HG02610 (cell line): ENCODE results near the gene THAP4.

Source experiments
- ATAC-seq: cut with Tn5 transposase; IDR thresholded peaks from one replicate; pipeline ENCODE4 v1.9.1; 2021; ENCODE audit warnings: mild to moderate bottlenecking, moderate library complexity; ENCODE audit not compliant: unreplicated experiment

The THAP4 gene, protein sequence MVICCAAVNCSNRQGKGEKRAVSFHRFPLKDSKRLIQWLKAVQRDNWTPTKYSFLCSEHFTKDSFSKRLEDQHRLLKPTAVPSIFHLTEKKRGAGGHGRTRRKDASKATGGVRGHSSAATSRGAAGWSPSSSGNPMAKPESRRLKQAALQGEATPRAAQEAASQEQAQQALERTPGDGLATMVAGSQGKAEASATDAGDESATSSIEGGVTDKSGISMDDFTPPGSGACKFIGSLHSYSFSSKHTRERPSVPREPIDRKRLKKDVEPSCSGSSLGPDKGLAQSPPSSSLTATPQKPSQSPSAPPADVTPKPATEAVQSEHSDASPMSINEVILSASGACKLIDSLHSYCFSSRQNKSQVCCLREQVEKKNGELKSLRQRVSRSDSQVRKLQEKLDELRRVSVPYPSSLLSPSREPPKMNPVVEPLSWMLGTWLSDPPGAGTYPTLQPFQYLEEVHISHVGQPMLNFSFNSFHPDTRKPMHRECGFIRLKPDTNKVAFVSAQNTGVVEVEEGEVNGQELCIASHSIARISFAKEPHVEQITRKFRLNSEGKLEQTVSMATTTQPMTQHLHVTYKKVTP

DNA sequence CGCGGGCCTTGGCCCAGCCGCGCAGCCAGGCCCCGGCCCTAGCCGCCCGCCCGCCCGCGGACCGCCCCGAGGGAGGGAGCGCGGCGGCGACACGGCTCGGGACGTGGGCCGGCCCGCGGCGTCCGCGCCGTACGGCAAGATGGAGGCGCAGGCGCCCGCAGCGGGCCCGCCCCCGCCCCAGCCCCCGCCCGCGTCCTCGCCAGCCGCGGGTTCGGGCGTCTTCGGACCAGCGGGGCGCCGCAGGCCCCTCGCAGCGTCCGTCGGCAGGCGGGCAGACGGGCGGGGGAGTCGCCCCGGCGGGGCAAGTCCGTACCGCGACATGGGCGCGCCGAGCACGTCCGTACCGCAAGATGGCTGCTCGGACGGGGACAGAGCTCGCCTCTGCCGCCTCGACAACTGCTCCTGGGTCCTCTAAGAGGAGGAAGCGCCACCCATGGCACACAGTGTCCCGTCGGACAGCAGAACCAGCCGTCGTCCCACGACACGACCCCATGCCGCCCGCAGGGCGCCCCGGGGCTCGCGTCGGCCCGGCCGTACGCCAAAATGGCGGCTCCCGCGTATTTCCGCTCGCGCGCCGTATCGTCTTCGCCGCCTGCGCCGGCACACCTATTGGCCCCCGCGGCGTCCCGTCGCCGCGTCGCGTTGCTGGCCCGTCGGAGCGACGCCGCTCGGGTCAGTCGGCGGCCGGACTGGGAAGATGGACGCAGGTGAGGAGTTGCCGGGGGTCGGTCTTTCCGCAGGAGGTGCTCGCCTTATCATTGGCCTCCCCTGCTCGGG is at the start of gene THAP4, which contains the start of gene ATG4B:
Gene THAP4, minus strand, starts transcription at position 141 of the 777 bp plus-strand sequence. CDS start 141 bp downstream, outside the sequence.
Gene ATG4B, plus strand, starts transcription at position 676 of the 777 bp plus-strand sequence. Its CDS starts 22 bp downstream, at position 698.
- peak; percentile 57 for ATAC-seq

DNA sequence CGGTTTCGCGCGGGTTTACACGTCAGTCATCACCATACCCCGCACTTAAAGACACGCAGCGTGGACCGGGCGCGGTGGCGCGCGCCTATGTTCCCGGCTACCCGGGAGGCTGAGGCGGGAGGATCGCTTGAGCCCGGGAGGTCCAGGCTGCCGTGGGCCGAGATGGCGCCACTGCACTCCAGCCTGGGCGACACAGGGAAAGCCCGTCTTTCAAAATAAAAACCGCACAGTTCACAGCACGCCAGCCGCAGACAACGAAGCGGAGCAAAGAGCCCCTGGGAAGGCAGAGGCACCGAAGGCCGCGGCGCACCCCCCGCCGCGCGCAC is 49.3 kb upstream of the THAP4 start:
- peak; percentile 10 for ATAC-seq

DNA sequence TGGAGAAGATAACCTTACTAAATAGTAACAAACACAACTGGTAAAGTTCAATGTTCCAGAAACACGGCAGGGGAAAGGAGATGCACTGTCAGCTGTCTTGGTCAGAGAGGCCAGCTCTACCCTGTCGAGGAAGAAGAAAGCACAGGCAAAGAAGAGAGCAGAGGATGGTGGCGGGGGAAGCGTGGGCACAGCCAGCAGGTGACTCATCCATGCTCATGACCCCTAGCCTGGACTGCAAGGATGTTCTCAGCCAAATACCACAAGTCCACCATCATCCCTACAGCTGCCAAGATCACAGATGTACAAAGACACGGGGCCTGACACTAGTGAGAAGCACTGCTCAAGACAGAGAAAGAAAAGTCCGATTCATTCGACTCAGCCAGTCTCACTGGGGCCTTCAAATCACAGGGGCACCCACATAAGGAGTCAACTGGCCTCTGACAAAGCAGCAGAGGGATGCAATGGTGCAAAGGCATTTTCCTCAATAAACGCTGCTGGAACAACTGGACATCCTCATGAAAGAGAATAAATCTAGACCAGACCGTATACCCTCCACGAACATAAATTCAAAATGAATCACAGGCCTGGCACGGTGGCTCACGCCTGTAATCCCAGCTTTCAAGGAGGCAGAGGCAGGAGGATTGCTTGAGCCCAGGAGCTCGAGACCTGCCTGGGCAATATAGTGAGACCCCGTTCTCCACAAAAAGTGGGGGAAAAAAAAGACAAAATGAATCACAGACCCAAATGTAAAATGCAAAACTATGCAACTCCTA is 44.1 kb upstream of the THAP4 start:
- no peak for ATAC-seq

DNA sequence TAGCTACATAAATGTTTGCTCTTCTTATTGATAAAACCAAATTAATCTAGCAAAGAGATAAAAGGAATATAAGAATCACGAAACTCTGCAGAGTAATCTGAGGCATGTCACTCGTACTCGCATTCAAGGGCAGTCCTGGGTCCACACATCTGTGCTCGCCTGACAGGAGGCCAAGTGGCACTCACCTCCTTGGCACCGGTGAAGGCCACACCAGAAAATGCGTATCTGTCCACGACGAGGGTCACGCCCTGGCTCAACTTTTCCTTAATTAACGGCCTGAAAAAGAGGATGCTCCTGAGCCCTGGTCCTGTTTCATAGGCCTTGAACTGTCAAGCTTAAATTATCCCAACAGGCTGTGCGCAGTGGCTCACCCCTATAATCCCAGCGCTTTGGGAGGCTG is 43.1 kb upstream of the THAP4 start:
- no peak for ATAC-seq

DNA sequence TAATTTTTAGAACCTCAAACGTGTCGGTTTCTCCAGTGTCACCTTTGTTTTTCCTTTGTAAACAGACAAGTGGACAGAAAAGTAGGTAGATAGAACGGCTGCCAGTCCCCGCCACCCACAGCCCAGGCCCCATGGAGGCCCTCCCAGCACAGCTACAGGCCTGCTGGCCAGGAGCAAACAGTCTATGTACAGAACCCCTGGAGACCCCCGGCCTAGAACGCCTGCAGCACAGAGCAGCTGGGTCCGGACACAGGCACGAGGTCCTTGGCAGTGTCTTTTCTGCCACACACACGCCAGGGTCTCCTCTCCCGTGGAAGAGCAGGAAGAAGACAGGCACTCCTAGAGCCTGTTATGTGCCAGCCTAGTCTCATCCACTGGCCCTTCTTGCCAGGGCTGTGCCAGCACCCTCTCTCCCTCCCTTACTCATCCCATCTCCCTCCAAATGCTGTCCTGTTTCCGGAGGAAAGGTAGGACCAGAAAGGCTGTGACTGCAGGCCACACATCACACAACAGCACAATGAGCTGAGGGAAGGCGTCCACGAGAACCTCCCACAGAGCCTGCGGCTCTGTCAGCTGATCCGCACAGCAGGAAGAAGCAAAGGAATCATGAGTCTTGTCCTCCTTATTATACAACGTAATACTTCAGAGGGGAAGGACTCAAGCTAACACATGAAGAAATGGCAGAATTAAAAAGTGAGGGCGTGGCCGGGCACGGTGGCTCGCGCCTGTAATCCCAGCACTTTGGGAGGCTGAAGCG is 42.0 kb upstream of the THAP4 start:
- no peak for ATAC-seq

DNA sequence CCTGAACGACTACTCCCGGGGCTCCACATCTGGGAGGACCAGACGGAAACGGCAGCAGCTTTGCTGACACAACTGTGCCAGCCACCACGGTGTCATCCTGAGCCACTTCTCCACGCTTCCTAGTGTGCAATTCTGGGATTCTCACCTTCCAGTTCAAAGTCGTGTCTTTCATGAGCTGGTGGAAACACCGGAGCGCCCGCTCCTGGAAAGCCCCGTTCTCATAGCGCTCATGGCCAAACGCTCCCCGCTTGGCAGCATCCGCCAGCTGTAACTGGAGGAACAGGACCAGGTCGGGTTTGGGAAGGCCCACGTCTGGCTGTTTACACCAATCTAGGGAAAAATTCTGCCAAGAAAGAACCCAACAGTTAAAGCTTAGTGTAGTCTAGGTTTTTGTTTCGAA is 41.3 kb upstream of the THAP4 start:
- ATAC-seq, result no peak

DNA sequence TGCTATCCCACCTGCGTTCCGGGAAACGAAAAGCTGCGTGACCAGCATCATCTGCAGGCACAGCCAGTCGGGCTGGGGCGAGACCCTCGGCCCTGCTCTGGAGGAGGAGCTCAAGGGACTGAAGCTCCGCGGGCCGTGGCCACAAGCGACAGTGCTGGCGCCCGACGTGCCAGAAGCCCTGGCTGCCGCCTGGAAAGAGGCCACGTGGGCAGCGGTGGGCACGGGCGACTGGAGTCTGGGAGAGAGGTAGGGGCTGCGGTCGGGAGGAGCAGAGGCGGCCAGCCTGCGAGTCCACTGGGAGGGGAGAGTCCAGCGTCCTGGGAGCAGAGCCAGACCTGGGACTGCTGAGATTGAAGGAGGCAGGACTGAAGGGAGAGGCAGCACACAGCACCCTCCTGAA is 40.4 kb upstream of the THAP4 start:
- ATAC-seq, result no peak

DNA sequence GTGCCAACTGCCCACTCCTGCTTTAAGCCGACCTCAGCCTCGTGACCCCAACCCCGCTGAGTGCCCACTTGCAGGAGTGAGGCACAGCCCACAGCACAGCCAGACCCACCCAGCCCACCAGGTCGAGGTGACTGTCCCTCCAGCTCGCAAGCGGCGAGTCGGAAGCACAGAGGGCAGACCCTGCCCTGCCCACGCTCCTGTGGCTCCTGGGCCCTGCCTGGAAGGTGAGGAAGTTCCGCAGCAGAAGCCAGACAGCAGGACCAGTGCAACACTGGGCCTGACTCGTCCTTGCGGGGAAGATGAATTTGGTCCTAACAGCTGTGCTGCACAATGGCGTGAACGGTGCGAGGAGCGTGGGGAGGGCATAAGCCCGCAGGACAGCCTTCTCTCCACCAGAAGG is 39.7 kb upstream of the THAP4 start:
- ATAC-seq, result no peak

DNA sequence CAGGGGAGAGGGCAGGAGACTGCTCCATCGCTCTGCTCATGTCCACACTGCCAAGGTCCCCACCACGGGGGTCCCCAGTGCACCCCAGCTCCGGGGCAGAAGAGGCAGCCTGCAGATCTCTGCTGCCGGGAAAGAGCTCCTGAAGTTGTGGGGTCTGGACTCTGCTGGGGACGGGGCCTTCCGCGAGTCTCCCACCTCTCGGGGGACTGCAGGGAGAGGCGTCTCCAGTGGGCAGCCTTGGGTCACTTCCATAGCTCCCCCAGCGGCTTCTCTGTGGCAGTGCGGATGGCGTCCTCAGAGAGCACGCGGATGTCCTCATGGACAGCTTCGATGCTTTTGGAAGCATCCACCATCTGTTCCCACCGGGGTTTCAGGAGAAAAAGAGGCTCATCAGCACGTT is 38.9 kb upstream of the THAP4 start:
- ATAC-seq, result no peak

DNA sequence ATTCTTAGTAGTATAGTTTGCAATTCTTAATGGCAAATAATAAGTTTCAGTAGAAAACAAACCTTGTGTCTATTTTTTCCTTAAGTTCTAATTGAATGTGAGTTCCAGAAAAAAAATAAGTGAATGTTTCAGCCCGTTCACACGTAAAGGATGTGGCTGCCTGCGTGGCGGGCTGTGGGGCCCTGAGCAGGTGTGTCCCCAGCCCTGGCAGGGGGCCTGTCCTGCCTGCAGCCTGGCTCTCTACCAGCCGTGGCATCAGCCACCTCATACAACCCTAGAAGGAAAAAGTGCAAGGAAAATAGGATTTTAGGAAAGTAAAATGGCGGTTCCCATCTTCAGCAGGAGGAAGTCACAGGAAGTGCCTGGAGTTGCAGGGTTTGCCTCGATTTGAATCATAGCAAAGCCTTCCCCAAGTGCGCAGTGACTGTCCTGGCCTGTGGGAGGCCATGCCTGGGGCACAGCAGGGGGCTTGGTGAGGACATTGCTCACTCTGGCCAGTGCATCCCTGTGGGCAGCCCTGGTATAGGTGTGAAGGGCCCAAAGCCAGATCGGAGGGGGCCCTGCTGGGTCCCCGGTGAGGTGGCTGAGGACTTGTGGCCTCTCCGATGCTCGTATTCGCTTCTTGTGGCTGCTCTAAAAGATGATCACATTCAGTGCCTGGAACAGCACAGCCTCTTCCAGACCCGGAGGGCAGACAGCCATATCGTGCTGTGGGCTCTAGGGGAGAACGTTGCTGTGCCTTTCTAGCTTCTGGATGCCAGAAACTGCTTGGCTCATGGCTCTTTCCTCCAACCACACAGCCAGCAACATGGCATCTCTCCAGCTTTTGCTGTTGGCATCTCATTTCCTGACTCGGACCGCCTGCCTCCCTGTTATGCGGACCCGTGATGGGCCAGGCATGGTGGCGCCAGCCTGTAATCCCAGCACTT is 37.1 kb upstream of the THAP4 start:
- ATAC-seq, result no peak

DNA sequence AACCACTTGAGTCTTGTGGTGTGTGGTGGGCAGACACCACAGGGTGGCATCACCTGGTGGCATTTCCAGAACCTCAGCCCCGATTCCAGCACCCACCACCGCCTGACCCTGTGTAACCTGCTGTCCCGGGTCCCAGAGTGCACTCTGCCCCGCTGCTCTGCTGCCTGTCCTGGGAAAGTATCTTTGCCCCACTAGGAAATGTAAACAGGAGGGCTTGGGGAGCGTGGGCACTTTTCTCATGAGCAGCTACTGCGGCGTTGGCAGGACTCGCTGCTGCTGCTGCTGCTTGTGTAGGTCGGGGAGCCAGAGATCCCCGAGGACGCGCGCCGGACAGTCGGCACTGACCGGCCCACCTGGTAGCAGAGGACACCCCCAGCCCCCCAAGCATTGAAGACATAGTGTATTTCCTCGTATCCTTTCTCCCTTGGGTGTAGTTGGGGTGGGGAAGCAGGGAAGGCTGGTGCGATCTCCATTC is 36.3 kb upstream of the THAP4 start:
- no peak for ATAC-seq

DNA sequence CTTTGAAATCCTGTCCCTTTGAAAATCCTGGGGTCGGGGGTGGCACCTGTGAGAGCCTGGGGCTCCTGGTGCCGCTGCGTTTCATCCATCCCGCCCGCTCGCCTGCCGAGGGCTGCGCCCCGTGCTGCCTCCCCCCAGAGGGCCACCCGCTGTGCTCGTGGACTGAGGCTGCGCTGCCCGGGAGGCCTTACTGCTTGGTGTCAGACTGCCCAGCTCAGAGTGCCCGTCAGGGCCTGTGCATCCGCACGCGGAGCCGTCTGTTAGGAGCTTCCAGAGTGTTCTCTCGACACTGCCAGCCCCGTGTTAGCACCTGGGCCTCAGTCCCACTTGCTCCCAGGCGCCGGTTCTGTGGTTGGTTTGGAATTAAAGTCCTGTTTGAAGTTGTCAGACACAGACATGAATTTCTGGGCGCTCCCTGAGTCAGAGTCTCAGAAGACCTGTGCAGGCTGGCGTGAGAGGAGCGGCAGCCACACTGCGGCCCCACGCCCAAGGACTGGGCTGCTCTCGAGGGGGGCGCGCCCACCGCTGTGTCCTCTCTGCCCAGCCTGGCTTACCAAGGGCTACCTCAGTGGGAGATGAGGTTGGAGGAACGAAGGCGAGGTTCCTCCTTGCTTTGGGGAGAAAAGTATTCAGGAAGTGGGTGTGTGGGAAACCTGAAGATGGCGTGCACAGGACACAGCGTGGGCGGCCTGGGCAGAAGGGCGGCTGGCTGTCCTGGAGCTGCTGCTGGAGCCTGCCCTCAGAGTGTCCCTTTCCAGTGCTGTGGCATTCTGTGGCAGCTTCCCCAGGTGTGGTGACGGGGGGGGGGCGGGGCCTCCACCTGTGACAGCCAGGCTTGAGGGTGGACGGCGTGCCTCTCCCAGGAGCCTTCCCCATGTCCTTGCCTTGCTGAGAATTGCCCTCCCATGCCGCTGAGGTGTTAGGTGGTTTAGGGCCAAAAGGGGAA is 35.6 kb upstream of the THAP4 start:
- no peak for ATAC-seq

DNA sequence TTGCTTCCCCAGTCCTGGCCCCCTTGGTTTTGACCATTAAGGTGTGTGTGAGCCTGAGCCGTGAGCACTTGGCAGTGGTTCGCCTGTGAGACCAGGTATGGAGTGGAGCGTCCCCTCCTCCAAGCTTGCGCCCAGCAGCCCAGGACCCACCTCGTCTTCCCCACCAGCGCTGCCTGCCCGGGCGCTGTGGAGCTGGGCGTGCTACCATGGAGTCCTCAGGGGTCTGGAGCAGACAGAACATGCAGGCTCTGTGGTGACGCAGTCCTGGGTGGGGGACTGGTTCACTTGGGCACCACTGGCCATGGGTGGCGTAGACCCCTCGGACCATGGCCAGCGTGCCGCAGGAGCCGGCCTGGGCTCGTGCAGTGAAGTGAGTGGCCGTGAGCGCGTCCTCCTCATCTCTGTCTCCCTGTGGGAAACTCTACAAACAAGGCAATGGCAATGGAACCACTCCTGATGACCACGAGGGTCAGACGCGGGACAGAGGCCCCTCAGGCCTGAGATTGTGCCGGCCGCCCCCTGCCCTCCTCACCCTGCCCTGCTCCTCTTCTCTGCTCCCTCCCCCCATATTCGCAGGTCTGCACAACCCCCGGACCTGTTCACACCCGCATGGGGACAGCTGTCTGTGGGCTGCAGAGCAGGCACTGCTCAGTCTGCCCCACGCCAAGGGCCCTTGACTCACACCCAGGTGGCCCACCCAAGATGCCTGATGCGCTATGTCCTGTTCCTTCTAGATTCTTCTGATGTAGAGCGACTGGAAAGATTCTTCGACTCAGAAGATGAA is 34.7 kb upstream of the THAP4 start:
- ATAC-seq, result no peak

DNA sequence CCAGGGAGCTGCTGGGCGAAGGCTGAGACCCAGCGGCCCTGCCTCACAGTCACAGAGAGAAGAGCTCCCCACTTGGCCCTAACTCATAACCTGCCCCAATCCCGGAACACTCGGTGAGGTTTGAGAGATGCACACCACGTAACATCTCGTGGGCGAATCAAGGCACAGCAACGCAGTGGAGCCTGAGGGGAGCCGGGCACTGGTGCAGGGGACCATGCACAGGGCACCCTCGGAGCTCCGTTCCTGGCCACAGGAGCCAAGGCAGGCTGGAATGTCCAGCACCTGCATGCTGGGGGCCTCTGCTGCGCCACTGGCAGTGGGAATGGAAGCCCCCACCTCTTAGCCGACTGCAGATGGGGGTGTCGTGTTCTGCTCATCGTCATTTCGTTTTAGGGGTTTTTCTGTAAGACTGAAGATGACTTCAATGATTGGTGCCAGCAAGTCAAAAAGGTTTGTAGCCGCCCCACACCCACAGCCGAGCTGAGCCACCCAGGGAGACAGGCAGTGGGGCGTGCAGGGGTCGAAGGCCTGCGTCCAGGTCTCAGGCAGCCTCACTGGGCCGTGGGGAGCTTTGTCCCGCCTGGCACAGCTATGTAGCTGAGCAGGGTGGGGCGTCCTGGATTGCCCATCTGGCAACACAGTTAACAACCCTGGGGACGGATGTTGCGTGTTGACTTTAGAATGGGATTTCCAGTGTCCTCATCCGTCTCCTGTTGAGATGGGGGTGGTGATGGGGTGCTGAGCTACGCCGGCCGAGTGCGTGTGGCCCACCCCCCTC is 33.6 kb upstream of the THAP4 start:
- no peak for ATAC-seq

DNA sequence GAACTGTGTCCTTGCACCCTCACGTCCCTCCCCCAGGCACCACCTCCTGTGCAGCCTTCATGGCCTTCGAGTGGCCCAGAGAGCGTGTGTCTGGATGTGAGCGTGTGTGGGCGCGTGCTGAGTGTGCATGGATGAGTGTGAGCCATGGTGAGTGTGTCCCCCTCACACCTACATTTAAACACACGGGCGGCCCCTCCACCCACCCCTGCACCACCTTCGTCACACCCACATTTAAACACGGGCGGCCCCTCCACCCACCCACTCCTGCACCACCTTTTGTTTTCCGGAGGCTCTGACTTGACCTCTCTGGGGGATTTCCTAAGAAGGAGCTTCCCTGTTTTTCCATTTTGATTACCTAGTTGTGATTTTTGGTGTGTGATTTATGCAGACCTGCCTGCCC is 31.9 kb upstream of the THAP4 start:
- ATAC-seq, result no peak

DNA sequence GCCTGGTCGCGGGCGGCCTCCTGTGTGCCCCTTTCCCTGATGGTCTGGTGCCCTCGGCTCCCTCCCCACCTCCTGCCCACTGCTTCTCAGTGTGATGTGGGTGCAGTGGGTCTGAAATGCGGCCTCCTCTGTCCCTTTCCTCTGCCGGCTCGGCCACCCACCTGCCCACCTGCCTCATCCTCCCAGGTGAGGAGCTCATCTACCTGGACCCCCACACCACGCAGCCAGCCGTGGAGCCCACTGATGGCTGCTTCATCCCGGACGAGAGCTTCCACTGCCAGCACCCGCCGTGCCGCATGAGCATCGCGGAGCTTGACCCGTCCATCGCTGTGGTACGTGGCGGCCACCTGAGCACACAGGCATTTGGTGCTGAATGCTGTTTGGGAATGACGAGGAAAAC is 31.4 kb upstream of the THAP4 start:
- no peak for ATAC-seq
